ENCODE measurements around the gene GNG2.

GNG2 gene

GRCh38 chr14:51894250-51894649 is 33.8 kb downstream of the GNG2 start:
- no peak for DNase-seq (ENCODE audit: low read depth in 2 of 2)

GRCh38 chr14:51895375-51895774 is 35.0 kb downstream of the GNG2 start:
- DNase-seq (ENCODE audit: low read depth in 2 of 2), result no peak

- no peak for DNase-seq (ENCODE audit: low read depth in 2 of 2)
Measured at GRCh38 chr14:51897791-51898355, 37.5 kb downstream of the GNG2 start.

GRCh38 chr14:51901475-51902024 is 41.1 kb downstream of the GNG2 start:
- no peak for DNase-seq (ENCODE audit: low read depth in 2 of 2)

- DNase-seq (ENCODE audit: low read depth in 2 of 2), result peak in 1 of 2 donors; percentile 35
Measured at GRCh38 chr14:51905656-51906121, 45.3 kb downstream of the GNG2 start.

GRCh38 chr14:51908086-51908485 is 47.7 kb downstream of the GNG2 start:
- no peak for DNase-seq (ENCODE audit: low read depth in 2 of 2)

GRCh38 chr14:51912112-51912786 is 51.8 kb downstream of the GNG2 start:
- no peak for DNase-seq (ENCODE audit: low read depth in 2 of 2)

GRCh38 chr14:51914310-51914709 is 53.9 kb downstream of the GNG2 start:
- DNase-seq (ENCODE audit: low read depth in 2 of 2), result no peak

GRCh38 chr14:51917193-51917592 is 56.8 kb downstream of the GNG2 start:
- DNase-seq (ENCODE audit: low read depth in 2 of 2), result no peak

GRCh38 chr14:51921026-51921425 is 60.6 kb downstream of the GNG2 start:
- DNase-seq (ENCODE audit: low read depth in 2 of 2), result no peak

GRCh38 chr14:51922624-51923023 is 62.2 kb downstream of the GNG2 start:
- DNase-seq (ENCODE audit: low read depth in 2 of 2), result no peak

GRCh38 chr14:51924600-51924999 is 64.2 kb downstream of the GNG2 start:
- DNase-seq (ENCODE audit: low read depth in 2 of 2), result no peak

- DNase-seq (ENCODE audit: low read depth in 2 of 2), result no peak
Measured at GRCh38 chr14:51925980-51926379, 65.6 kb downstream of the GNG2 start.

- no peak for DNase-seq (ENCODE audit: low read depth in 2 of 2)
Measured at GRCh38 chr14:51926449-51926848, 66.0 kb downstream of the GNG2 start.

- no peak for DNase-seq (ENCODE audit: low read depth in 2 of 2)
Measured at GRCh38 chr14:51928568-51928967, 68.2 kb downstream of the GNG2 start.

GRCh38 chr14:51929166-51929565 is 68.8 kb downstream of the GNG2 start:
- no peak for DNase-seq (ENCODE audit: low read depth in 2 of 2)

GRCh38 chr14:51929910-51930682 is 69.7 kb downstream of the GNG2 start:
- no peak for DNase-seq (ENCODE audit: low read depth in 2 of 2)

GRCh38 chr14:51931308-51931707 is 70.9 kb downstream of the GNG2 start:
- DNase-seq (ENCODE audit: low read depth in 2 of 2), result no peak

- no peak for DNase-seq (ENCODE audit: low read depth in 2 of 2)
Measured at GRCh38 chr14:51933191-51933590, 72.8 kb downstream of the GNG2 start.

- DNase-seq (ENCODE audit: low read depth in 2 of 2), result no peak
Measured at GRCh38 chr14:51938137-51938536, 77.7 kb downstream of the GNG2 start.

GRCh38 chr14:51938821-51939220 is 78.4 kb downstream of the GNG2 start:
- no peak for DNase-seq (ENCODE audit: low read depth in 2 of 2)

GRCh38 chr14:51939226-51939625 is 78.8 kb downstream of the GNG2 start:
- DNase-seq (ENCODE audit: low read depth in 2 of 2), result no peak
